Measurements from ENCODE around the gene EFNA5.

The EFNA5 gene

DNA sequence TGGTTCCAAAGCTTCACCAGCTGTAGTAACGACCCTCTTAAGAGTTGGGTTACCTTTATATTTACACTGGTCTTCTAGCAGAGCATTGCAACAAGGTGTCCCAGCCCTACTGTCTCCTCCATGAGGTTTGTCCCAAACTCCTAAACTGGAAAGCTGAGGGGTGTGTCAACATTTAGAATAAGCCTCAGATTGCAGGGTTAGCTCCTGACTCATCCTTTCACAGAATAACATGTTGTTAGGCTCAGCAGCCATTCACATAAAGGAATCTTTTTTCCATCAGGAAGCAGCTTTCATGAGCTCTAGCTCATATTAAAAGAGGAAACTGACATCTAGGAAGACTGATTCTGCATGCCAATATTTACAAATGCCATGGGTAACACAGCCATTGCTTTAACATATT is 238.7 kb downstream of the EFNA5 start:
- TF ChIP-seq SPI1 (IDR thresholded peaks at IDR 0.05; ENCODE audit: low read depth, low read length) (no peak), POU2F2 (IDR thresholded peaks at IDR 0.05; ENCODE audit: low read depth, low read length) (no peak), TAF1 (IDR thresholded peaks at IDR 0.05; ENCODE audit: low read depth, low read length) (no peak)
- FAIRE-seq (no peak), DNase-seq (ENCODE audit: insufficient read length, low spot score) (no peak)

GRCh38 chr5:107431536-107431935 is 239.2 kb downstream of the EFNA5 start:
- DNase-seq (ENCODE audit: insufficient read length, low spot score) (no peak), FAIRE-seq (no peak)
- TF ChIP-seq POLR2AphosphoS5 (IDR thresholded peaks at IDR 0.05; ENCODE audit: low read depth, low read length) (no peak), POLR2A (IDR thresholded peaks at IDR 0.05; ENCODE audit: low read depth, low read length) (no peak), PAX5 (IDR thresholded peaks at IDR 0.05; ENCODE audit: insufficient read depth, low read length, severe bottlenecking) (no peak), SPI1 (IDR thresholded peaks at IDR 0.05; ENCODE audit: low read depth, low read length) (no peak), TAF1 (IDR thresholded peaks at IDR 0.05; ENCODE audit: low read depth, low read length) (no peak), POU2F2 (IDR thresholded peaks at IDR 0.05; ENCODE audit: low read depth, low read length) (no peak)

DNA sequence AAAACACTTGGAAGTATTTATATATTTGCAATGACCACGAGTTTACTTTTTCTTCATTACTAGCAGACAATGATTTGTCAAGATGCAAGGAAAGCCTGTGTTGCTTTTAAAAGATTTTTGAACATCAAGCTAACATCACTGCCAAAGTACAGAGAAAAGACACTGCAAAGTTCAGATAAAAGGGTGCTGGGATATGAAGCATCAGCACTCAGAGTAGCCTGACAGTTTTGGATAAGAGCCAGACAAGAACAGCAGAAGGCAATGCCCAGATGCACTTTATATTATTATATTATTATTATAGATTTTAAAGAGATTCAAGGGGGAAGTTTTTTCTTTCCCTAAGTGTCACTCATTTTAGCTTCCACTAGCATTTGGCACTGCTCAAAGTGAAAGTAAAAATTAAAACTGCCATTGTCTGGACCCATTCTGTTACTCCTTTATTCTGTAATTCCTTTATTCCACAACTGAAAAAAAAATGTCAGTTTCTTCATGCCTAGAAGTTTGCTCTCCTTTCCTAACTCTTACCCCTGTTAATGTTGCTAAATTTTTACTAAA is 240.6 kb downstream of the EFNA5 start:
- FAIRE-seq = no peak
- DNase-seq (ENCODE audit: insufficient read length, low spot score) = no peak
- no peak for TF ChIP-seq POLR2AphosphoS5 (IDR thresholded peaks at IDR 0.05; ENCODE audit: low read depth, low read length)
- no peak for TF ChIP-seq TAF1 (IDR thresholded peaks at IDR 0.05; ENCODE audit: low read depth, low read length)
- TF ChIP-seq POLR2A (IDR thresholded peaks at IDR 0.05; ENCODE audit: low read depth, low read length) = no peak
- no peak for TF ChIP-seq SPI1 (IDR thresholded peaks at IDR 0.05; ENCODE audit: low read depth, low read length)
- TF ChIP-seq POU2F2 (IDR thresholded peaks at IDR 0.05; ENCODE audit: low read depth, low read length) = no peak
- no peak for TF ChIP-seq PAX5 (IDR thresholded peaks at IDR 0.05; ENCODE audit: insufficient read depth, low read length, severe bottlenecking)

DNA sequence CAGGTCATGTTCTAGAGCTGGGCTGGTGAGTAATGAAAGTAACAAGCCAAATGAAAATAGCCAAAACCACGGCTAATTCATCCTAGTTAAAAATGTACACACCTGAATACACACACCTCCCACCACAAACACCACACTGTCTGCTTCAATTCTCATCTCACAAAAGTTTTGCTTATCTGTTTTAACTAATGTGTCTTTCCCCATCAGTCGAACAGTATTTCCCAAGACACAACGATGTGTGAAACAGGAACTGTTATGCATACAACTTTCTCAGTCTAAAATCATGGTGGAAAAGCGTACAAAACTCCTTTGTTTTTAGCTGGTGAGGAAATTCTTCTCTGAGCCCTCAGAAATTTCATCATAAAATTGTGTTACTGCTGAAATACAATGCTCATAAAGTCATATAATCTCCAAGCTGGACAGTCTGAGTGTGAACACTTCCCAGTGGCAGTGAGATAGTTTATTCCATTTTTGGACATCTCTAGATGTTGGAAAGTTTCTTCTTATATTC is 242.4 kb downstream of the EFNA5 start:
- FAIRE-seq (peak; percentile 82), DNase-seq (ENCODE audit: insufficient read length, low spot score) (no peak)
- no peak for TF ChIP-seq POU2F2 (IDR thresholded peaks at IDR 0.05; ENCODE audit: low read depth, low read length)
- TF ChIP-seq POLR2AphosphoS5 (IDR thresholded peaks at IDR 0.05; ENCODE audit: low read depth, low read length) = no peak
- no peak; the same call in 1 of the 2 replicates for TF ChIP-seq SPI1 (IDR thresholded peaks at IDR 0.05; ENCODE audit: low read depth, low read length)
- no peak for TF ChIP-seq POLR2A (IDR thresholded peaks at IDR 0.05; ENCODE audit: low read depth, low read length)
- no peak for TF ChIP-seq PAX5 (IDR thresholded peaks at IDR 0.05; ENCODE audit: insufficient read depth, low read length, severe bottlenecking)
- TF ChIP-seq TAF1 (IDR thresholded peaks at IDR 0.05; ENCODE audit: low read depth, low read length) = no peak

DNA sequence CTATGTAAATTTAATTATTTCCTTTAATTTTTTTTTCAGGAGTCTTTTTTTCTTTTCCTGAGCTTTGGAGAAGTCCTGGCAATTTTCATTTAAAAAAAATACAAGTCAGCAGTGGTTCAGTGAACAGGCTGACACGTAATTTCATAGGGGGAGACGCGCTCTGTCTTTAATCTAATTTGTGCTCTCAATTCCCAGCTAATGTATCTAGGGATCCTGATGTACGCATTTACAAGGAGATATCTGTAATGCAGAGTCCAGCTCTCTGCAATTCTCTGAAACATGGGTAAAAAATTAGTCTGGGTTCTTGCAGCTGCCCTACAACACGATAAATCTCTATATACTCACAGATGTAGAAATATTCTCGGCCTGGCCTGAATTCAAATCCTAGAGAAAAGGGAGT is 243.9 kb downstream of the EFNA5 start:
- TF ChIP-seq POU2F2 (IDR thresholded peaks at IDR 0.05; ENCODE audit: low read depth, low read length) = no peak
- TF ChIP-seq POLR2A (IDR thresholded peaks at IDR 0.05; ENCODE audit: low read depth, low read length) = no peak
- TF ChIP-seq POLR2AphosphoS5 (IDR thresholded peaks at IDR 0.05; ENCODE audit: low read depth, low read length) = no peak
- TF ChIP-seq TAF1 (IDR thresholded peaks at IDR 0.05; ENCODE audit: low read depth, low read length) = no peak
- no peak for TF ChIP-seq SPI1 (IDR thresholded peaks at IDR 0.05; ENCODE audit: low read depth, low read length)
- no peak for TF ChIP-seq PAX5 (IDR thresholded peaks at IDR 0.05; ENCODE audit: insufficient read depth, low read length, severe bottlenecking)
- FAIRE-seq (no peak), DNase-seq (ENCODE audit: insufficient read length, low spot score) (no peak)

- DNase-seq (ENCODE audit: insufficient read length, low spot score) = no peak
- TF ChIP-seq POLR2AphosphoS5 (IDR thresholded peaks at IDR 0.05; ENCODE audit: low read depth, low read length) (no peak), SPI1 (IDR thresholded peaks at IDR 0.05; ENCODE audit: low read depth, low read length) (no peak), TAF1 (IDR thresholded peaks at IDR 0.05; ENCODE audit: low read depth, low read length) (no peak), POU2F2 (IDR thresholded peaks at IDR 0.05; ENCODE audit: low read depth, low read length) (no peak), PAX5 (IDR thresholded peaks at IDR 0.05; ENCODE audit: insufficient read depth, low read length, severe bottlenecking) (no peak)
- FAIRE-seq = no peak
Observed at GRCh38 chr5:107426209-107426608, 244.5 kb downstream of the EFNA5 start.

- FAIRE-seq = peak; percentile 16
- no peak for TF ChIP-seq POLR2A (IDR thresholded peaks at IDR 0.05; ENCODE audit: low read depth, low read length)
- TF ChIP-seq POU2F2 (IDR thresholded peaks at IDR 0.05; ENCODE audit: low read depth, low read length) = no peak
- no peak for TF ChIP-seq PAX5 (IDR thresholded peaks at IDR 0.05; ENCODE audit: insufficient read depth, low read length, severe bottlenecking)
- no peak for TF ChIP-seq SPI1 (IDR thresholded peaks at IDR 0.05; ENCODE audit: low read depth, low read length)
- no peak for TF ChIP-seq TAF1 (IDR thresholded peaks at IDR 0.05; ENCODE audit: low read depth, low read length)
- TF ChIP-seq POLR2AphosphoS5 (IDR thresholded peaks at IDR 0.05; ENCODE audit: low read depth, low read length) = no peak
- no peak for DNase-seq (ENCODE audit: insufficient read length, low spot score)
Observed at GRCh38 chr5:107425541-107426031, 245.2 kb downstream of the EFNA5 start.

DNA sequence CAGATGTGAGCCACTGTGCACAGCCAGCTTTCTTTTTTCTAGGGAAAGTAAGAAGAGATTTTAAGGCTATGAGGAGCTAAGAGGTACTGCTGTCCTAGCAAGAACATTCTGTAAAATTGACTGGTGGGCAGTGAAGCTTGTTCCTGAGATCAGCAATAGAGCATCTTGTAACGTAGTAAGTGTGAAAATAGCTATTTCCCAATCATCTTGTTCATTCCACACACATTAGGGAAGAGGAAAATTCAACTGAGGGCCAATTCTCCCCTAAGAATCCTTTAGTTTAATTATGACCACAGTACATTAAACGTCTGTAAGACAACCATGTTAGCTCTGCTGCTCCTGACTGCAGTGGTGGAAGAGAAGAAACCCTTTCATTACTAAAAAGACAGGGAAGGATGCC is 246.2 kb downstream of the EFNA5 start:
- no peak for DNase-seq (ENCODE audit: insufficient read length, low spot score)
- no peak for FAIRE-seq
- TF ChIP-seq POLR2AphosphoS5 (IDR thresholded peaks at IDR 0.05; ENCODE audit: low read depth, low read length) = no peak
- no peak for TF ChIP-seq TAF1 (IDR thresholded peaks at IDR 0.05; ENCODE audit: low read depth, low read length)
- no peak for TF ChIP-seq POLR2A (IDR thresholded peaks at IDR 0.05; ENCODE audit: low read depth, low read length)
- TF ChIP-seq SPI1 (IDR thresholded peaks at IDR 0.05; ENCODE audit: low read depth, low read length) = no peak
- TF ChIP-seq POU2F2 (IDR thresholded peaks at IDR 0.05; ENCODE audit: low read depth, low read length) = no peak
- no peak for TF ChIP-seq PAX5 (IDR thresholded peaks at IDR 0.05; ENCODE audit: insufficient read depth, low read length, severe bottlenecking)

GRCh38 chr5:107422494-107422893 is 248.2 kb downstream of the EFNA5 start:
- FAIRE-seq = no peak
- no peak for DNase-seq (ENCODE audit: insufficient read length, low spot score)
- TF ChIP-seq POLR2AphosphoS5 (IDR thresholded peaks at IDR 0.05; ENCODE audit: low read depth, low read length) (no peak), PAX5 (IDR thresholded peaks at IDR 0.05; ENCODE audit: insufficient read depth, low read length, severe bottlenecking) (no peak), POU2F2 (IDR thresholded peaks at IDR 0.05; ENCODE audit: low read depth, low read length) (no peak), POLR2A (IDR thresholded peaks at IDR 0.05; ENCODE audit: low read depth, low read length) (no peak), SPI1 (IDR thresholded peaks at IDR 0.05; ENCODE audit: low read depth, low read length) (no peak), TAF1 (IDR thresholded peaks at IDR 0.05; ENCODE audit: low read depth, low read length) (no peak)

DNA sequence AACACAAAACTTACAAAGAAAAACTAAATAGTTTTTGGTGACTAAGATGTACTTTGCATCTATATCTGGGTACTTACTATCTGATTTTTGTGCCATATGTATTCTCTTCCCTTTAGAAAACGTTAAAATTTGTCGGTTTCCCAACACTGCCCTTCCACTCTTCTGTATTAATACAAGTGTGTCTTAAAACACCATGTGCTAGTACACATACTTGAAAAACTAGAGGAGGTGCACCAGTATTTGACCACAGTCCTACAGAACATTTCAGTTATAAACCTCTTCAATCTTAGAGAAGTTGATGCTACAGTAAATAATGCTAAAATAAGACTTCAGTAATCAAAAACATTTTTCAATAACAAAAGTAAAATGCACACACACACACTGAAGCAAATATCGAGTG is 251.2 kb downstream of the EFNA5 start:
- no peak for FAIRE-seq
- no peak for DNase-seq (ENCODE audit: insufficient read length, low spot score)
- TF ChIP-seq POU2F2 (IDR thresholded peaks at IDR 0.05; ENCODE audit: low read depth, low read length) (no peak), SPI1 (IDR thresholded peaks at IDR 0.05; ENCODE audit: low read depth, low read length) (no peak), POLR2AphosphoS5 (IDR thresholded peaks at IDR 0.05; ENCODE audit: low read depth, low read length) (no peak), TAF1 (IDR thresholded peaks at IDR 0.05; ENCODE audit: low read depth, low read length) (no peak), PAX5 (IDR thresholded peaks at IDR 0.05; ENCODE audit: insufficient read depth, low read length, severe bottlenecking) (no peak), POLR2A (IDR thresholded peaks at IDR 0.05; ENCODE audit: low read depth, low read length) (no peak)
